Activated CD8-positive, alpha-beta T cell treated with anti-CD3 and anti-CD28 coated beads for 36 hours (primary cell): ENCODE data around the gene TARDBP. TPM values are rescaled to one million over a fixed set of nuclear protein-coding genes. Genes with fewer than 3 reads are reported as not detected.

Experiments
- ATAC-seq: fragments of 200-7000 bp; cut with Tn5 transposase; one replicate; pipeline ENCODE4 v1.10.0; 2021; ENCODE audit warnings: mild to moderate bottlenecking, moderate library complexity
- CTCF ChIA-PET: fragments of 350-600 bp; sonication (Branson Sonifier 250); formaldehyde crosslinking; loops from one replicate; lab custom pipeline; 2021; ENCODE audit warnings: antibody characterized with exemption; lab: Charles Lee
- POLR2A ChIA-PET: fragments of 350-600 bp; sonication (Branson Sonifier 250); formaldehyde crosslinking; loops from one replicate; lab custom pipeline; 2021; ENCODE audit warnings: antibody characterized with exemption; lab: Charles Lee
- DNase-seq: peaks from one replicate; pipeline ENCODE4 v3.0.0-alpha.2; 2020
- H3K27ac Mint-ChIP-seq: one replicate; pipeline ENCODE4 v1.8.0; 2021; ENCODE audit warnings: mild to moderate bottlenecking, mixed read lengths
- H3K27me3 Mint-ChIP-seq: one replicate; pipeline ENCODE4 v1.8.0; 2021; ENCODE audit warnings: mixed read lengths
- H3K36me3 Mint-ChIP-seq: one replicate; pipeline ENCODE4 v1.8.0; 2021; ENCODE audit warnings: low read depth, mixed read lengths
- H3K4me1 Mint-ChIP-seq: one replicate; pipeline ENCODE4 v1.8.0; 2021; ENCODE audit warnings: low read depth, mixed read lengths
- H3K4me3 Mint-ChIP-seq: one replicate; pipeline ENCODE4 v1.8.0; 2021; ENCODE audit warnings: mild to moderate bottlenecking, moderate library complexity, mixed read lengths
- H3K9me3 Mint-ChIP-seq: one replicate; pipeline ENCODE4 v1.8.0; 2021; ENCODE audit warnings: mixed read lengths
- intact Hi-C: fragments of 100-400 bp; cut with micrococcal nuclease; formaldehyde crosslinking; loops from one replicate; pipeline ENCODE4 v1.10.0; 2022
- total RNA-seq, 2 experiments: library from RNA; stranded (reverse); gene quantifications; one replicate each; pipeline ENCODE4 v1.2.3, GENCODE V29; 2021
- TF ChIP-seq, protein P1 (sequence below): fragments of 200-600 bp; IDR thresholded peaks from one replicate; pipeline ENCODE4 v1.8.0; 2022; ENCODE audit warnings: antibody characterized with exemption, mild to moderate bottlenecking

Gene TARDBP
- total RNA-seq, 2 experiments from 2014 or later = 152 to 163 TPM

DNA sequence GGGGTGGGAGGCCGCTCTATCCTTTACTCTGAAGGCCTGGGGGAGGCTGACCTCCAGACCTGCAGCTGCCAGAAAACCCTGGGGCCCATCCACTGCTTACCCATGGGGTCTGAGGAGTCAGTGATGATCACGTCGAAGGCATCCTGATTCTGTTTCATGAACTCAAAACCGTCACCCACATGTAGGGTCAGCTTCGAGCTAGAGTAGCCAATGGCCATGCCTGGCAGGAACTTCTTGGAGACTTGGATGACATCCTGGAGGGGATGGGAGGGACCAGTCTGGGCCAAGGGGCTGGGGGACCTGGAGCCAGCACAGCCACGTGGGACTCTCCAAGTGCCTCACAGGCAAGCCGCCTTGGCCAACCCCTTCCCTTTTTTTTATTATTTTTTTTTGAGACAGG, 44.0 kb downstream of the TARDBP start:
- no peak for DNase-seq
- Mint-ChIP-seq H3K27me3 (no peaks in the 10 kb centered on the region), H3K27ac (no peak overlapping the region), H3K4me3 (no peak overlapping the region), H3K36me3 (peaks cover 35% of the 10 kb centered on the region), H3K4me1 (peaks cover 23% of the 10 kb centered on the region), H3K9me3 (no peaks in the 10 kb centered on the region)
- intact Hi-C loops = no loop called here
- CTCF ChIA-PET = interaction anchor here (3.3 kb wide), 1 partner anchor 19 kb away, joined by 37 read pairs; no protein-coding TSS in a partner anchor
- TF ChIP-seq, protein P1, sequence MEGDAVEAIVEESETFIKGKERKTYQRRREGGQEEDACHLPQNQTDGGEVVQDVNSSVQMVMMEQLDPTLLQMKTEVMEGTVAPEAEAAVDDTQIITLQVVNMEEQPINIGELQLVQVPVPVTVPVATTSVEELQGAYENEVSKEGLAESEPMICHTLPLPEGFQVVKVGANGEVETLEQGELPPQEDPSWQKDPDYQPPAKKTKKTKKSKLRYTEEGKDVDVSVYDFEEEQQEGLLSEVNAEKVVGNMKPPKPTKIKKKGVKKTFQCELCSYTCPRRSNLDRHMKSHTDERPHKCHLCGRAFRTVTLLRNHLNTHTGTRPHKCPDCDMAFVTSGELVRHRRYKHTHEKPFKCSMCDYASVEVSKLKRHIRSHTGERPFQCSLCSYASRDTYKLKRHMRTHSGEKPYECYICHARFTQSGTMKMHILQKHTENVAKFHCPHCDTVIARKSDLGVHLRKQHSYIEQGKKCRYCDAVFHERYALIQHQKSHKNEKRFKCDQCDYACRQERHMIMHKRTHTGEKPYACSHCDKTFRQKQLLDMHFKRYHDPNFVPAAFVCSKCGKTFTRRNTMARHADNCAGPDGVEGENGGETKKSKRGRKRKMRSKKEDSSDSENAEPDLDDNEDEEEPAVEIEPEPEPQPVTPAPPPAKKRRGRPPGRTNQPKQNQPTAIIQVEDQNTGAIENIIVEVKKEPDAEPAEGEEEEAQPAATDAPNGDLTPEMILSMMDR = no peak
- no peak for ATAC-seq
- POLR2A ChIA-PET = interaction anchor here (0.7 to 3.3 kb wide), 4 partner anchors 10 to 246 kb away, joined by 3 to 13 read pairs (median 6); no protein-coding TSS in a partner anchor

DNA sequence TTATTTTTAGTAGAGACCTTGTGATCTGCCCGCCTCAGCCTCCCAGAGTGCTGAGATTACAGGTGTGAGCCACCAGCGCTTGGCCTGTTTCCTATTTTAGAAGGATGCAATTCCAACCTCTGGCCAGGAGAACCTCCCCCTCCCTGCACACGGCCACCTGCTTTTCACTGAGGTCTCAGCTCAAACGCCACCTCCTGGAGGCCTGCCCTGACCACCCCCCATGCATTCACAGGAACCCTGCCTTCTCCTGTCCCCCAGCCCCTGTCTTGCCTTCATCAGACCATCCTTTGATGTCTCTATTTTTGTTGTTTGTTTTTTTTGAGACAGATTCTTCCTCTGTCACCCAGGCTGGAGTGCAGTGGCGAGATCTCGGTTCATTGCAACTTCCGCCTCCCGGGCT, 45.0 kb downstream of the TARDBP start:
- peak overlapping the region; percentile 96 for H3K4me3 Mint-ChIP-seq
- TF ChIP-seq, protein P1 = no peak
- intact Hi-C loops = no loop called here
- CTCF ChIA-PET = interaction anchor here (0.9 to 3.3 kb wide), 3 partner anchors 20 to 593 kb away, joined by 3 to 37 read pairs (median 5); partner anchors contain the start of gene EXOSC10
- H3K9me3 Mint-ChIP-seq = no peaks in the 10 kb centered on the region
- peak overlapping the region; percentile 70 for H3K27ac Mint-ChIP-seq
- H3K36me3 Mint-ChIP-seq = peaks cover 42% of the 10 kb centered on the region
- peaks cover 33% of the 10 kb centered on the region for H3K4me1 Mint-ChIP-seq
- POLR2A ChIA-PET = interaction anchor here (1.1 to 3.3 kb wide), 6 partner anchors 9 to 20 kb away, joined by 3 to 13 read pairs (median 6); no protein-coding TSS in a partner anchor
- ATAC-seq = no peak
- no peaks in the 10 kb centered on the region for H3K27me3 Mint-ChIP-seq
- DNase-seq = no peak

DNA sequence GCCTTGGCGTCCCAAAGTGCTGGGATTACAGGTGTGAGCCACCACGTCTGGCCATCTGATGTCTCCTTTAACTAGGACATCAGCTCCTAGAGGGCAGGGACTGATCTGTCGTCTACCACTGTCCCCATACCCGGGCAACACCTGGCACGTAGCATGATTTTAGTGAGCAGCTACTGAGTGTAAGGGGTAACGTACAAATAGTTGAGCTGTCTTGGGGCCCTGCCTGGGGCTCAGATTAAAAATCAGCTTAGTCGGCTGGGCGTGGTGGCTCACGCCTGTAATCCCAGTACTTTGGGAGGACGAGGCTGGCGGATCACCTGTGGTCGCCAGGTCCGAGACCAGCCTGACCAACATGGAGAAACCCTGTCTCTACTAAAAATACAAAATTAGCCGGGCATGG, 45.6 kb downstream of the TARDBP start:
- H3K27ac Mint-ChIP-seq = no peak overlapping the region
- H3K4me3 Mint-ChIP-seq = peak overlapping the region; percentile 96
- peaks cover 46% of the 10 kb centered on the region for H3K36me3 Mint-ChIP-seq
- peaks cover 36% of the 10 kb centered on the region for H3K4me1 Mint-ChIP-seq
- no peaks in the 10 kb centered on the region for H3K9me3 Mint-ChIP-seq
- TF ChIP-seq, protein P1 = no peak
- POLR2A ChIA-PET = interaction anchor here (1.1 to 3.3 kb wide), 5 partner anchors 9 to 21 kb away, joined by 3 to 13 read pairs (median 6); no protein-coding TSS in a partner anchor
- CTCF ChIA-PET = interaction anchor here (0.9 to 3.3 kb wide), 3 partner anchors 21 to 592 kb away, joined by 3 to 37 read pairs (median 5); partner anchors contain the start of gene EXOSC10
- intact Hi-C loops = no loop called here
- H3K27me3 Mint-ChIP-seq = no peaks in the 10 kb centered on the region
- ATAC-seq (no peak), DNase-seq (no peak)

DNA sequence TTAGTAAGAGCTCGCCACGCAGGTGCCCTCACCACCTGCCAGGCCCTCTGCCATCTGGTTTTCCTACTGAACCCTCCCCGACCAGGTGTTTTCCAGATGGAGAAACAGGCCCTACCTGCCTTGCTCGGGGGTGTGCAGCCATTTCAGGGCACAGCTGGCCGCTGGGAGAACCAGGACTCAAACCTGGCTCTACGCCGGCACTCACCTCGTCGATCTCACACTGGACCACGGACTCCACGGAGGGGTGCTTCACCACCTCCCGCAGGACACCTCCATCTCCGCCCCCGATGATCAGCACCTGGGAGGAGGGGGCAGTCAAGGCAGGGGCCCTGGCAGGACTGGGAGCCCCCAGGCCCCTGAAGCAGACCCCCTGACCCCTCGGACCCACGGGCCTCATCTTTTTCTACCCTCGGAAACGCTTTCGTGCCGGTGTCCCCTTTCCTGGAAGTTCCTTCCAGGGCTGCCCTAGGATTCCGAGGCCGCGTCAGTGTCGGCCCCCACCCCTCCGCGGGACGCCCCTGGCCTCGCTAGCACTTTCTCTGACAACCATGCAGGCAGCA, 46.2 kb downstream of the TARDBP start:
- peak overlapping the region; percentile 88 for H3K27ac Mint-ChIP-seq
- H3K4me1 Mint-ChIP-seq = peaks cover 40% of the 10 kb centered on the region
- H3K36me3 Mint-ChIP-seq = peaks cover 51% of the 10 kb centered on the region
- no peaks in the 10 kb centered on the region for H3K27me3 Mint-ChIP-seq
- POLR2A ChIA-PET = interaction anchor here (1.1 to 3.3 kb wide), 5 partner anchors 8 to 21 kb away, joined by 3 to 13 read pairs (median 6); no protein-coding TSS in a partner anchor
- intact Hi-C loops = no loop called here
- ATAC-seq (no peak), DNase-seq (no peak)
- CTCF ChIA-PET = interaction anchor here (0.9 to 3.3 kb wide), 3 partner anchors 21 to 592 kb away, joined by 3 to 37 read pairs (median 5); partner anchors contain the start of gene EXOSC10
- H3K9me3 Mint-ChIP-seq = no peaks in the 10 kb centered on the region
- peak overlapping the region; percentile 96 for H3K4me3 Mint-ChIP-seq
- TF ChIP-seq, protein P1 = no peak
